HCT116 (cell line): ENCODE results near the gene FBXL17. TPM values are rescaled to one million over a fixed set of nuclear protein-coding genes. Genes with fewer than 3 reads are reported as not detected.

Experiments
- ATAC-seq: fragments of 200-7000 bp; cut with Tn5 transposase; 2 replicates; pipeline ENCODE4 v1.9.1; 2020; ENCODE audit warnings: mild to moderate bottlenecking, moderate library complexity
- BruUV-seq: library from RNA; stranded (reverse); fragments of 400-500 nt; replicated peaks from 2 replicates; lab custom pipeline; 2021; lab: Mats Ljungman, UMichigan
- CTCF ChIA-PET: fragments of 300-600 bp; sonication (Branson Sonifier 250); formaldehyde crosslinking; loops from one replicate; lab custom pipeline; 2021; ENCODE audit warnings: antibody characterized with exemption; lab: Charles Lee
- POLR2A ChIA-PET: fragments of 300-600, 350-600 bp; sonication (Branson Sonifier 250); formaldehyde crosslinking; loops from one replicate; lab custom pipeline; 2021; ENCODE audit warnings: antibody characterized with exemption; lab: Charles Lee
- RAD21 ChIA-PET, 2 experiments: fragments of 300-600 bp; sonication (Branson Sonifier 250); formaldehyde crosslinking; loops; one replicate each; lab custom pipeline; 2023; ENCODE audit warnings: low total read pairs in 2 of 2; ENCODE audit not compliant: uncharacterized antibody in 2 of 2, unreplicated experiment in 2 of 2, low non-redundant PET in 1 of 2; lab: Charles Lee
- DNase-seq: peaks from one replicate; pipeline ENCODE4 v3.0.0-alpha.2; 2010; ENCODE audit warnings: low read depth, low spot score
- H2AFZ ChIP-seq: fragments of 200-600 bp; shearing (Covaris generic), sonication (generic); 2 replicates; pipeline ENCODE4 v1.6.1; 2017; ENCODE audit warnings: low read depth, mixed run types, mixed read lengths, antibody characterized with exemption, low read length; ENCODE audit not compliant: poor library complexity, severe bottlenecking
- H3K27ac ChIP-seq: 2 replicates; pipeline ENCODE4 v1.5.1; 2012; ENCODE audit warnings: low read depth, low read length
- H3K27me3 ChIP-seq: fragments of 200-600 bp; sonication (generic); 2 replicates; pipeline ENCODE4 v1.6.1; 2016; ENCODE audit warnings: mixed run types, low read length, mixed read lengths; ENCODE audit not compliant: insufficient read depth
- H3K36me3 ChIP-seq, 2 experiments: fragments of 200-500 bp in 1 of 2; fragments of 200-600 bp in 1 of 2; sonication (Bioruptor generic) in 1 of 2; sonication (generic) in 1 of 2; 2 replicates each; pipeline versions ENCODE4 v1.5.1 to v1.6.1; 2014 to 2016; ENCODE audit warnings: low read length in 2 of 2, inconsistent platforms in 1 of 2, mixed read lengths in 1 of 2, mixed run types in 1 of 2; ENCODE audit not compliant: insufficient read depth in 2 of 2, control insufficient read depth in 1 of 2
- H3K4me1 ChIP-seq, 2 experiments: fragments of 200-600 bp in 1 of 2; sonication (generic) in 1 of 2; 2 replicates each; pipeline versions ENCODE4 v1.5.1 to v1.6.1; 2012 to 2017; ENCODE audit warnings: low read length in 2 of 2, inconsistent platforms in 1 of 2, mild to moderate bottlenecking in 1 of 2, mixed read lengths in 1 of 2, mixed run types in 1 of 2, moderate library complexity in 1 of 2; ENCODE audit not compliant: insufficient read depth in 2 of 2, control insufficient read depth in 1 of 2
- H3K4me2 ChIP-seq: fragments of 200-600 bp; sonication (generic); 2 replicates; pipeline ENCODE4 v1.6.1; 2017; ENCODE audit warnings: mixed run types, low read length, mixed read lengths
- H3K4me3 ChIP-seq, 2 experiments: fragments of 200-600 bp in 1 of 2; sonication (generic) in 1 of 2; replicated peaks in 1 of 2; 2 replicates each; pipeline ENCODE4 v1.5.1; 2011 to 2016; ENCODE audit warnings: low read length in 2 of 2, control low read depth in 1 of 2, low read depth in 1 of 2, mild to moderate bottlenecking in 1 of 2, mixed read lengths in 1 of 2, mixed run types in 1 of 2
- H3K79me2 ChIP-seq: fragments of 200-600 bp; sonication (generic); 2 replicates; pipeline ENCODE4 v1.6.1; 2017; ENCODE audit warnings: mild to moderate bottlenecking, mixed run types, low read length, moderate library complexity, mixed read lengths; ENCODE audit not compliant: insufficient read depth
- H3K9ac ChIP-seq: fragments of 200-600 bp; sonication (generic); 2 replicates; pipeline ENCODE4 v1.6.1; 2016; ENCODE audit warnings: low read length, mixed read lengths
- H3K9me2 ChIP-seq: fragments of 200-600 bp; sonication (generic), shearing (Covaris generic); 2 replicates; pipeline ENCODE4 v1.6.1; 2017; ENCODE audit warnings: mixed run types, mild to moderate bottlenecking, moderate library complexity; ENCODE audit not compliant: insufficient read depth
- H3K9me3 ChIP-seq, 2 experiments: fragments of 200-500 bp in 1 of 2; fragments of 200-600 bp in 1 of 2; sonication (Bioruptor generic) in 1 of 2; sonication (generic) in 1 of 2; 2 replicates each; pipeline ENCODE4 v1.6.1; 2014 to 2017; ENCODE audit warnings: low read length in 2 of 2, mixed read lengths in 2 of 2, inconsistent platforms in 1 of 2, low read depth in 1 of 2, mild to moderate bottlenecking in 1 of 2, mixed run types in 1 of 2, moderate library complexity in 1 of 2; ENCODE audit not compliant: control insufficient read depth in 1 of 2, insufficient read depth in 1 of 2
- H4K20me1 ChIP-seq: fragments of 200-600 bp; sonication (generic), shearing (Covaris generic); 2 replicates; pipeline ENCODE4 v1.6.1; 2017; ENCODE audit warnings: mixed run types, mild to moderate bottlenecking, moderate library complexity; ENCODE audit not compliant: insufficient read depth
- CBX3 ChIP-seq: IDR thresholded peaks from 2 replicates; pipeline ENCODE4 v1.6.1; 2012; ENCODE audit warnings: low read depth
- CEBPB ChIP-seq: IDR thresholded peaks from 2 replicates; pipeline ENCODE4 v1.6.1; 2012; ENCODE audit warnings: low read depth
- CTCF ChIP-seq, 3 experiments: fragments of 200-600 bp in 1 of 3; sonication (generic) in 1 of 3; IDR thresholded peaks in 2 of 3; conservative IDR thresholded peaks in 1 of 3; 2 replicates each; pipeline ENCODE4 v1.5.1; 2012 to 2017; ENCODE audit warnings: low read depth in 2 of 3, low read length in 2 of 3, antibody characterized with exemption in 1 of 3, borderline replicate concordance in 1 of 3, control low read depth in 1 of 3, mild to moderate bottlenecking in 1 of 3, mixed read lengths in 1 of 3, mixed run types in 1 of 3, moderate library complexity in 1 of 3; ENCODE audit not compliant: insufficient read depth in 1 of 3
- EGR1 ChIP-seq: IDR thresholded peaks from 2 replicates; pipeline ENCODE4 v1.6.1; 2012; ENCODE audit warnings: low read depth
- EZH2phosphoT487 ChIP-seq: fragments of 200-600 bp; IDR thresholded peaks from 2 replicates; pipeline ENCODE4 v1.6.1; 2018; ENCODE audit warnings: antibody characterized with exemption, borderline replicate concordance
- FOSL1 ChIP-seq: IDR thresholded peaks from 2 replicates; pipeline ENCODE4 v1.6.1; 2012; ENCODE audit warnings: low read depth
- JUND ChIP-seq: IDR thresholded peaks from 2 replicates; pipeline ENCODE4 v1.6.1; 2012
- MAX ChIP-seq: IDR thresholded peaks from 2 replicates; pipeline ENCODE4 v1.6.1; 2012
- RAD21 ChIP-seq: IDR thresholded peaks from 2 replicates; pipeline ENCODE4 v1.6.1; 2012; ENCODE audit warnings: low read depth, mild to moderate bottlenecking
- REST ChIP-seq: IDR thresholded peaks from 2 replicates; pipeline ENCODE4 v1.6.1; 2012; ENCODE audit warnings: low read depth
- SIN3A ChIP-seq: IDR thresholded peaks from 2 replicates; pipeline ENCODE4 v1.6.1; 2012; ENCODE audit warnings: low read depth
- SRF ChIP-seq: IDR thresholded peaks from 2 replicates; pipeline ENCODE4 v1.6.1; 2012; ENCODE audit warnings: low read depth
- TCF7L2 ChIP-seq: IDR thresholded peaks from 2 replicates; pipeline ENCODE4 v1.7.0; 2011; ENCODE audit warnings: borderline replicate concordance, inconsistent platforms; ENCODE audit not compliant: insufficient read depth, insufficient read length; ENCODE audit errors: extremely low read depth
- YY1 ChIP-seq: IDR thresholded peaks from 2 replicates; pipeline ENCODE4 v1.6.1; 2011; ENCODE audit warnings: low read length, low read depth, moderate library complexity, mild to moderate bottlenecking; ENCODE audit not compliant: insufficient replicate concordance; ENCODE audit errors: extremely low read depth
- ZBTB33 ChIP-seq: IDR thresholded peaks from 2 replicates; pipeline ENCODE4 v1.6.1; 2011; ENCODE audit warnings: mild to moderate bottlenecking, low read length, moderate library complexity; ENCODE audit not compliant: insufficient replicate concordance; ENCODE audit errors: extremely low read depth
- ZNF274 ChIP-seq: fragments of 200-500 bp; sonication (Bioruptor generic); IDR thresholded peaks from 2 replicates; pipeline ENCODE4 v1.6.1; 2014; ENCODE audit warnings: mild to moderate bottlenecking, low read depth, low read length, inconsistent platforms
- intact Hi-C: fragments of 100-400 bp; cut with micrococcal nuclease; formaldehyde crosslinking; loops from 2 replicates; pipeline ENCODE4 v1.10.0; 2022
- total RNA-seq: library from RNA; stranded (reverse); gene quantifications from one replicate; pipeline ENCODE4 v1.2.1, GENCODE V29; 2021; ENCODE audit not compliant: unreplicated experiment

The FBXL17 gene
- total RNA-seq, 1 experiment from 2014 or later = 9.4 TPM

- Histone ChIP-seq H3K36me3 (no peaks in the 10 kb centered on the region), H4K20me1 (no peaks in the 10 kb centered on the region), H3K4me3 (no peak overlapping the region), H3K4me2 (peak overlapping the region; percentile 39), H3K9ac (no peak overlapping the region), H3K4me1 (no peaks in the 10 kb centered on the region), H3K79me2 (no peaks in the 10 kb centered on the region), H3K27me3 (no peaks in the 10 kb centered on the region), H3K9me3 (no peaks in the 10 kb centered on the region), H3K9me2 (no peaks in the 10 kb centered on the region), H3K27ac (no peak overlapping the region), H2AFZ (no peak overlapping the region)
- ATAC-seq = peak; percentile 99
- intact Hi-C loops = loop anchor here (1.0 kb wide), 1 partner anchor 85 kb away; no protein-coding TSS in a partner anchor
- peak; percentile 73 for DNase-seq
- TF ChIP-seq ZNF274 (no peak), REST (no peak), ZBTB33 (no peak), RAD21 (peak; percentile 87), YY1 (no peak), SRF (no peak), MAX (no peak), CTCF (IDR thresholded peaks at IDR 0.05 in 2 of 3, conservative IDR thresholded peaks at IDR 0.05 in 1 of 3; ENCODE audit: borderline replicate concordance in 1 of 3, insufficient read depth in 1 of 3, low read depth in 2 of 3, low read length in 2 of 3) (peak; percentile 52 to 97 (median 93); a peak in 5 of 6 replicates), CEBPB (no peak), EGR1 (no peak), CBX3 (no peak), SIN3A (no peak), TCF7L2 (no peak), FOSL1 (no peak), JUND (no peak), EZH2phosphoT487 (no peak)
- ChIA-PET RAD21 (interaction anchor here (1.3 to 1.6 kb wide), 2 partner anchors 85 kb away, joined by 7 to 10 read pairs; no protein-coding TSS in a partner anchor), CTCF (interaction anchor here (0.6 to 4.9 kb wide), 15 partner anchors 9 to 85 kb away, joined by 3 to 58 read pairs (median 3); no protein-coding TSS in a partner anchor), POLR2A (no interaction called here)
- no TSS peak for BruUV-seq
These were observed 121.6 kb downstream of the FBXL17 start for GRCh38 chr5:108260117-108260857.
